GM03348 (cell line): ENCODE data around the gene PDE6G.
A peak's percentile ranks its signal among the peaks of the same experiment; 100 is the strongest.
"Not testable (repeated sequence)": the region's sequence is repeated elsewhere in the genome, so short reads cannot be mapped to it uniquely, and the experiment has no call there.

Source experiments
- DNase-seq: peaks from one replicate; pipeline ENCODE4 v3.0.0; 2012; ENCODE audit warnings: low spot score

Gene PDE6G

GRCh38 chr17:81635431-81635830 lies 20.9 kb downstream of the PDE6G start:
- no peak for DNase-seq

GRCh38 chr17:81631482-81631881 lies 24.9 kb downstream of the PDE6G start:
- DNase-seq, result no peak

- DNase-seq, result no peak
These were observed 26.1 kb downstream of the PDE6G start for GRCh38 chr17:81630274-81630673.

- DNase-seq, result no peak
These were observed 34.7 kb downstream of the PDE6G start for GRCh38 chr17:81621494-81622130.

- DNase-seq, result not testable (repeated sequence)
These were observed 38.0 kb downstream of the PDE6G start for GRCh38 chr17:81618307-81618706.

GRCh38 chr17:81616877-81617276 lies 39.5 kb downstream of the PDE6G start:
- no peak for DNase-seq

GRCh38 chr17:81615401-81615930 lies 40.9 kb downstream of the PDE6G start:
- DNase-seq, result no peak

- no peak for DNase-seq
These were observed 44.0 kb downstream of the PDE6G start for GRCh38 chr17:81612172-81612970.

- DNase-seq, result no peak
These were observed 46.6 kb downstream of the PDE6G start for GRCh38 chr17:81609541-81610311.

GRCh38 chr17:81608605-81609004 lies 47.7 kb downstream of the PDE6G start:
- DNase-seq, result no peak

- DNase-seq, result no peak
These were observed 48.3 kb downstream of the PDE6G start for GRCh38 chr17:81608082-81608481.

- DNase-seq, result peak; percentile 50
These were observed 48.9 kb downstream of the PDE6G start for GRCh38 chr17:81607431-81607830.

- DNase-seq, result no peak
These were observed 52.3 kb downstream of the PDE6G start for GRCh38 chr17:81603846-81604610.

GRCh38 chr17:81601525-81602120 lies 54.7 kb downstream of the PDE6G start:
- peak; percentile 84 for DNase-seq
